ENCODE results near the gene MTG2.

- TF ChIP-seq CTCF (optimal IDR thresholded peaks at IDR 0.05 in 1 of 3, IDR thresholded peaks at IDR 0.05 in 1 of 3, conservative IDR thresholded peaks at IDR 0.05 in 1 of 3; ENCODE audit: extremely low read depth in 1 of 3, insufficient read depth in 2 of 3, low read length in 3 of 3) (no peak), EZH2 (IDR thresholded peaks at IDR 0.05; ENCODE audit: low read length) (no peak)
Measured at GRCh38 chr20:62160876-62161275, 22.0 kb upstream of the MTG2 start.

All from keratinocyte (primary cell).